KBM-7 (cell line): ENCODE data around the gene KDM4F.
"Not testable (repeated sequence)": the region's sequence is repeated elsewhere in the genome, so short reads cannot be mapped to it uniquely, and the experiment has no call there.

ENCODE experiments used
- DNase-seq: peaks from one replicate; pipeline ENCODE4 v3.0.0-alpha.2; 2015
- in situ Hi-C: fragments of 300-500 bp; cut with MboI; formaldehyde crosslinking; loops from 2 replicates; pipeline ENCODE4 v1.14.3; 2020; ENCODE audit warnings: low sequenced_read_pairs, low pct_unique_long_range_greater_than_20kb, mixed read lengths

Gene KDM4F

GRCh38 chr11:95049122-95049521, at the start of gene KDM4F:
Gene KDM4F (plus strand): TSS chr11:95049422.
- not testable (repeated sequence) for DNase-seq

GRCh38 chr11:95003716-95004115, 45.5 kb upstream of the KDM4F start:
- DNase-seq: no peak
- in situ Hi-C loops: no loop called here

More at GRCh38 chr11:95049122-95049521, at the start of gene KDM4F:
- in situ Hi-C loops: not testable (repeated sequence)

DNA sequence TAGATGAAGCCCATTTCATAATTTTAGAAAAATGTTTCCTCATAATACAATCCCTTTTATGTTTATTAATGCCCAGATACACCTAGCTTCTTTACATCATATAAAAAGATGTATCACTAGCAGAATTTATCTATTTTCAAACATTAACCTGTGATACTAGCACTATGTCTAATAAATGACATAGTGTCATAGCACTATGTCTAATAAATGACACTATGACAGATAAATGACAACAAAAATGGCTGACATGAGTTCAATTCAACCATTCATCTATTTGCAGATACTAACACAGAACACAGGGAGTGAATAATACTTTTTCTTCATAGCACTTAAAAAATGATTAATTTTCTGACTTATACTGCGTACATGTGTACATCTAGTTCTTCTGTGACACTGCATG, 43.6 kb upstream of the KDM4F start:
- in situ Hi-C loops: no loop called here
- DNase-seq: no peak

GRCh38 chr11:95011376-95011775, 37.8 kb upstream of the KDM4F start:
- no peak for DNase-seq
- in situ Hi-C loops: no loop called here

- in situ Hi-C loops: no loop called here
- DNase-seq: no peak
These were observed 34.9 kb upstream of the KDM4F start for GRCh38 chr11:95014184-95014821.

DNA sequence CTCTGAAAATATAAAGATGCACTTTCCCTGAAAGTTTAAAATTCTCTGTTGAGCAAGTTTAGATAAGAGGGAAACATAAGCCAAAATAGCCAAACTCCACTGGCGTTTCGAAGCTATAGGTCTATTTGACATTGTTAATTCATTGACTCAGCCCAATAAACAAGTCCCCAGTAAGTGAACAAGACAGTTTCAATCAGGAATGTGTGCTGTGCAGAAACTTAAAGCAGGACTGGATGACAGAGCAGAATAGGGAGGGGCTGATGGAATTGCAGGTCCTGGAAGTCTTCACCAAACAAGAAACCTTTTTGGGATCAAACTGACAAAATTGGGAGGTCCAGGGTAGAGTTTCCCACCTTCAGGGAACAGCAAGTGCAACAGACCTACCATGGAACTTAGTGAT, 33.1 kb upstream of the KDM4F start:
- no peak for DNase-seq
- in situ Hi-C loops: no loop called here

GRCh38 chr11:95021468-95021867, 27.8 kb upstream of the KDM4F start:
- DNase-seq, in situ Hi-C loops: not testable (repeated sequence)

- DNase-seq: no peak
- in situ Hi-C loops: no loop called here
These were observed 24.3 kb upstream of the KDM4F start, which contains the start of gene KDM4E for GRCh38 chr11:95024958-95025357. Gene KDM4E (plus strand): TSS chr11:95025258. CDS start chr11:95025558, 300 bp downstream.

- in situ Hi-C loops, DNase-seq: not testable (repeated sequence)
These were observed 23.6 kb upstream of the KDM4F start for GRCh38 chr11:95025594-95025993.

GRCh38 chr11:95028357-95028756, 20.9 kb upstream of the KDM4F start:
- no peak for DNase-seq
- in situ Hi-C loops: no loop called here

- DNase-seq: no peak
- in situ Hi-C loops: no loop called here
These were observed 16.2 kb upstream of the KDM4F start for GRCh38 chr11:95033051-95033450.

DNA sequence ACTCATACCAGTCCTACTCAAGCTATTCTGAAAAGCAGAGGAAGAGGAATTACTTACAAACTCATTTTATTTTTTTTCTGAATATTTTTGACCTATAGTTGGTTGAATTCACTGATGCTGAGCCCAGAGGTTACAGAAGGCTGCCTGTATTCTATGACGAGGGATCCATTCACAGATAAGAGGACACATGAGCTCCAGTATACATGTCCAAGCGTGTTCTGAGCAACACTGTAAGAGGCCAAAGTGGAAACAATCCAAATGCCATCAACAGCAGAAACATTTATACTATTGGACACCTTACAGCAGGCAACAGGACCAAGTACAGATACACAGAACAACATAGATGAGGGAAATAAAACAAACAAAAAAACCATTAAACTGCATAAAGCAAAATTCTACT, 13.9 kb upstream of the KDM4F start:
- in situ Hi-C loops: no loop called here
- no peak for DNase-seq

GRCh38 chr11:95037356-95038035, 11.7 kb upstream of the KDM4F start:
- in situ Hi-C loops, DNase-seq: not testable (repeated sequence)

- in situ Hi-C loops: no loop called here
- DNase-seq: no peak
These were observed 7.0 kb upstream of the KDM4F start for GRCh38 chr11:95042239-95042638.

DNA sequence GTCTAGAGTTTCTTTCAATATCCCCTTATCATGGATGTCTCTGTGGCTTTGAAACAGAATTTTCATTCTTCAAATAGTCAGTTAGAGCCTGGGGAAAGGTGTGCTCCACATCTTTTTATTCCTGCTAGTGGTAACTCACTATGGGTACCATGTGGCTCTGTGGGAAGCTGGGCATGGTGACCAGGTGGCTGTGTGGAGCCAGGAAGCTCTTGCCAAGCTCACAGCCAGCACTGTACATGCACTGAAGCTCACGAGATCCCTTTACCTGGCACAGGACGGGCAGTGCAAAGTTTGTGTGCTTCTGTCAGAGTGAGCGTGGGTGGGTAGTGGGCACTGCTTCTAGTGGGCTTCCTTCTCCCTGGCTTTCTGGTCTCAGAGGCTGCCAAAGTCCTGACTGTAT, 6.3 kb upstream of the KDM4F start:
- in situ Hi-C loops: no loop called here
- no peak for DNase-seq

- in situ Hi-C loops: no loop called here
- DNase-seq: no peak
These were observed 5.2 kb upstream of the KDM4F start for GRCh38 chr11:95044010-95044409.

DNA sequence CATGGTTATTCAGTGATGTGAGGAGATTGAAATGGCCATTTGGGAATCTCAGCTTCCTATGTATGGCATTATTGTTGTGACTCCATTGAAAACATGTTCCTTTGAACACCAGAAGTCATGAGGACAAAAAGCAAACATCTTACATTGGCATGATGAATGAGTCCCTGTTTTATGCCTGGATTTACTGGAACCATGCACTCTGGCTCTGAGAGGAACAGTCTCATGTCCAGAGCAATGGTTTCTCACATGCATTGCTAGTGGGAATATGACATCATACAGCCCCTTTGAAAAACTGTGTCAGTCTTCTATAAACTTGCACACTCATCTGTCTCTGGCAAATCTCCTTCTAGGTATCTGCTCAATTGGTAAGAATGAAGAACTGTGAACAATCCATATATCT, 3.4 kb upstream of the KDM4F start:
- in situ Hi-C loops: no loop called here
- DNase-seq: no peak

GRCh38 chr11:95050595-95051202, 1.5 kb downstream of the KDM4F start:
- no peak for DNase-seq
- in situ Hi-C loops: no loop called here

DNA sequence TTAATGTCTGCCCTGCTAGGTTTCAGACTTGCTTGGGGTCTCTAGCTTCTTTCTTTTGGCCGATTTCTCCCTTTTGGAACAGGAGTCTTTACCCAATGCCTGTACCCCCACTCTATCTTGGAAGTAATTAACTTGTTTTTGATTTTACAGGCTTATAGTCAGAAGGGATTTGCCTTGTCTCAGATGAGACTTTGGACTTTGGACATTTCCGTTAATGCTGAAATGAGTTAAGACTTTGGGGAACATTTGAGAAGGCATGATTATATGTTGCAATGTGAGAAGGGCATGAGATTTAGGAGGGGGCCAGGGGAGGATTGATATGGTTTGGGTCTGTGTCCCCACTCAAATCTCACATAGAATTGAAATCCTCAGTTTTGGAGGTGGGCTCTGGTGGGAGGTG, 5.1 kb downstream of the KDM4F start:
- no peak for DNase-seq
- in situ Hi-C loops: no loop called here

- no peak for DNase-seq
- in situ Hi-C loops: no loop called here
These were observed 6.2 kb downstream of the KDM4F start for GRCh38 chr11:95055283-95055897.
